ENCODE measurements around the gene TMEM185A.
"Not testable (repeated sequence)": the region's sequence is repeated elsewhere in the genome, so short reads cannot be mapped to it uniquely, and the experiment has no call there.

DNA sequence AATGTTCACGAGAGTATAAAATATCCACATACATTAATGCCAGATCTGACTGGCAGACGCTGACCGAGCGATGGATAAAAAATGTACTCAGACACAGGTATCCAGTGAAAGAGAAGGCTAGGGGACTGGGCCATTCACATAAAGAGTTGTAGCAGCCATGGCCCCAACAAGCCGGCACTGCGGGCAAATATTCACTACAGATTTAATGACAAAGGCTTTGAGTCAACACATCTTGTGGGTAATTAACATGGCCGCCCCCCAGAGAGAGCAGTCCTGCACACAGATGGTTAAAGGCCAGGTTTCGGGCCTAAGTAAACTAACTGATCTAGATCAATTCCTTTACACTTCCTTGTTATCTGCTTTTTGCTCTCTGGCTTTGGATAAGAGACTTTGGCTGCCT lies 44.0 kb upstream of the TMEM185A start:
- TF ChIP-seq, protein P1, sequence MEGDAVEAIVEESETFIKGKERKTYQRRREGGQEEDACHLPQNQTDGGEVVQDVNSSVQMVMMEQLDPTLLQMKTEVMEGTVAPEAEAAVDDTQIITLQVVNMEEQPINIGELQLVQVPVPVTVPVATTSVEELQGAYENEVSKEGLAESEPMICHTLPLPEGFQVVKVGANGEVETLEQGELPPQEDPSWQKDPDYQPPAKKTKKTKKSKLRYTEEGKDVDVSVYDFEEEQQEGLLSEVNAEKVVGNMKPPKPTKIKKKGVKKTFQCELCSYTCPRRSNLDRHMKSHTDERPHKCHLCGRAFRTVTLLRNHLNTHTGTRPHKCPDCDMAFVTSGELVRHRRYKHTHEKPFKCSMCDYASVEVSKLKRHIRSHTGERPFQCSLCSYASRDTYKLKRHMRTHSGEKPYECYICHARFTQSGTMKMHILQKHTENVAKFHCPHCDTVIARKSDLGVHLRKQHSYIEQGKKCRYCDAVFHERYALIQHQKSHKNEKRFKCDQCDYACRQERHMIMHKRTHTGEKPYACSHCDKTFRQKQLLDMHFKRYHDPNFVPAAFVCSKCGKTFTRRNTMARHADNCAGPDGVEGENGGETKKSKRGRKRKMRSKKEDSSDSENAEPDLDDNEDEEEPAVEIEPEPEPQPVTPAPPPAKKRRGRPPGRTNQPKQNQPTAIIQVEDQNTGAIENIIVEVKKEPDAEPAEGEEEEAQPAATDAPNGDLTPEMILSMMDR (conservative IDR thresholded peaks at IDR 0.05; ENCODE audit: low read depth, low read length): not testable (repeated sequence)
- TF ChIP-seq EZH2 (IDR thresholded peaks at IDR 0.05; ENCODE audit: borderline replicate concordance, low read depth, low read length, poor library complexity, severe bottlenecking): not testable (repeated sequence)
